Bronchus fibroblast of lung (primary cell): ENCODE measurements around the gene PPWD1. TPM values are rescaled to one million over a fixed set of nuclear protein-coding genes. Genes with fewer than 3 reads are reported as not detected.

Experiments
- total RNA-seq: library from RNA; depleted of rRNA; stranded (reverse); fragments of >200 nt; gene quantifications from 2 replicates; pipeline ENCODE4 v1.2.3, GENCODE V29; 2015

Gene PPWD1
- 15.1 and 20.8 TPM in 2 replicates for total RNA-seq

DNA sequence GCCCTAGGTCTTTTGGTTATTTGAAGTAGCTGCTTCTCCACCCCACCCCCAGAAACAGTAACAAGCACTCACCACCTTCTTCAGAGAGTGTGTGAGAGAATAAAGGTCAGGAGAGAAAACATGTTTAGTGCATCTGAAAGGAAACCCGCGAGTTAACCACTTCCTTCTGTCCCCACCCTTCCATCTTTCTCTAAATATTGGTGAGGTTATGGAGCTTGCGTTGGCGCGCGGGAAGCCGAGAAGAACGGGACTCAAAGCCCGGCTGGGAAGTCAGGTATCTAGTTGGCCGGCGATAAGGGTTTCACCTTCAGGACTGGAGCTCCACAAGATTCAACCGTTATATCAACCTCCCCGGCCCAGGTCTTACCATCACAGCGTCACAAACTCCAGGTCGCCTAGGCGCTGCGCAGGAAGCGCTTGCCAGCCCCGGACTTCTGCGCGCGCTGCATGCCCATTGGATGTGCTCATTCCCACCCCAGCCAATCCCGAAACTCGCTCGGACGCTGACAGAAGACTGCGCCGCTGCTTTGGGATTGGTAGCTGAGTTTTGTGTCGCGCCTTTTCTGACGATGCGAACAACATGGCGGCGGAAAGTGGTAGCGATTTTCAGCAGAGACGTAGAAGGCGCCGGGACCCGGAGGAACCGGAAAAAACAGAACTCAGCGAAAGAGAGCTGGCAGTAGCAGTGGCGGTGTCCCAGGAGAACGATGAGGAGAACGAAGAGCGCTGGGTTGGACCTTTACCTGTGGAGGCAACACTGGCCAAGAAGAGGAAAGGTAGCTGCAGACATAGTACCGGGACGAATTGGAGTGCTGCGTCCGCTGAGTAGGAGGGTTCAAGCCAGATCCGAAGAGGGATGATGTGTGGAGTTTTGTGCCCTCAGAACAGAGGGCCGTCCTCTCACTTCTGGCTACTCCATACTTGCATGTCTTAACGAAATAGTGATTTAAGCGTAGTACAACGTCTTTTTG lies at the start of gene PPWD1, which contains the start of gene CENPK:
TSS of gene PPWD1 (plus strand) at position 566 of the 971 bp plus-strand sequence. CDS start at position 581, 15 bp downstream.
TSS of gene CENPK (minus strand) at position 438 of the 971 bp plus-strand sequence. CDS start 8,261 bp downstream, outside the sequence.

DNA sequence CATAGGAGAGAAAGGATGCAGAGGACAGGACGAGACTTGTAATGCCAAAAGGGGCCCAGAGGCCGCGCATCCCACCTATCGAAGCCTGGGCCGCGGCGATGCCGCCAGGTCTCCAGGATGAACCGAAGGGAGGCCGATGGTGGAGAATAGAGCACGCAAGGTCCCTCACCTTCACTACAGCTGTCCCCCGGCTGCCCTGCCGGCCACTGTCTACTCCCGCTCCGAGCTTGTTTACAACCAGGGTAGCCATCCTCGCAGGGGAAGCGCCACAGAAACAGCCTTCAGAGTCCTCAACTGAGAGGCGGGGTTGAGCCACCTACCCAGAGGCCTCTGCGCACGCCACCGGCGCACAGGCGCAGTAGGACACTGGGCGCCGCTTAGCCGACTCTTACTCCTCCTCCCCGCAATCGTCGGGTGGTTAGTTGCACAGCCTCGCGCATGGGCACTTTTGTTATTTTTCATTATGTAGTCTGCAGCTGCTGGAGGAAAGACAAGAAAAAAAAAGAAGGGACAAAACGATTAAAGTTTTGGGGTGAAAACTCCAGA lies 61.0 kb downstream of the PPWD1 start, which contains the start of gene TRIM23:
TSS of gene TRIM23 (minus strand) at position 309 of the 546 bp plus-strand sequence. CDS start at position 250, 59 bp downstream.

DNA sequence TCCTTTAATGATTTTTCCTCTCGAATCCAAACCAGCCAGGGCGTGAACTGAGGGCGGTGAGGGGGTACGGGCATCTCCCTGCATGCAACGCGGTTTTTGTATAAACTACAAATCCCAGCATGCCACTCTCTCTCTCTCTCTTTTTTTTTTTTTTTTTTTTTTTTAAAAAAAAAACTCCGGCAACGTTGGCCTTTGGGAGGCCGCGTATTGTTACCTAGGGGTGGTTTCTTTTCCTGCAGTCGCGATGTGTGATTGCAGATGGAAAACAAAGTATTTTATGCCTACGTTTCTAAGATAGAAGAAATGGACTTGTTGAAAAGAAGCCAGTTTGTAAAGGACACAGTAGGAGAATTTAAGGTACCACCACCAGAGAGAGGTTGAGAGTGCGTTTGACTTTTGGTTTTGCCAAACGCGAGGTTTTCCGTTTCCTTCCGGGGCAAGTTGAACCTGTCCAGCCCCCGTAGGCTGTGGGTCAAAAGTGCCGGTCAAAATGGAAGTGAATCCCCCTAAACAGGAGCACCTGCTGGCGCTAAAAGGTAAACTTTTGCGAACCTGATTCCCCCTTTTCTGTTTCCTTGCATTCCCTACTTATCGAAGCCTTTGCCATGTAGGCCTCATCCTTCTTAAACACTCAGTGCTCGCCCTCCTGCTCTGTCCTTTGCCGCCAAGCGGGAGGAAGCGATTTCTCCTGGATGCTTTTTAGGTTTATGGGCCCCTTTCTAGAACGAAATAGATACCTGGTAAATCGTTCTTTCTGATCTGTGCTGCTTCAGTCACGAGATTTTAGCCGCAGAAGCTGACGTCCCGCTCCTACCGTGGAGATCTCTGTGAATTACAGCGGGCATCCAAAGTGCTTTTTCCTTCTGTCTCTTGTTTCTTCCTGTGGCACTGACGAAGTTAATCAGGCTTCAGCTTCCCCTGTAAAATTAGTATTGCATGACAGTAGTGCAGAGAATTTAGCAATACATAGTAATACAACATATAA lies 61.8 kb downstream of the PPWD1 start, which contains the start of the genes SHLD3 and TRAPPC13:
TSS of gene SHLD3 (plus strand) at position 457 of the 985 bp plus-strand sequence. CDS start 4,561 bp downstream, outside the sequence.
TSS of gene TRAPPC13 (plus strand) at position 457 of the 985 bp plus-strand sequence. CDS start at position 491, 34 bp downstream.

Other genes starting within 250 kb of the PPWD1 start
- gene ADAMTS6, start 81.4 kb upstream of the PPWD1 start, total RNA-seq, result 16.5 and 19.3 TPM in 2 replicates
- 16.1 and 22.7 TPM in 2 replicates for gene CENPK, start 128 bp upstream of the PPWD1 start, total RNA-seq
- 6.7 and 9.8 TPM in 2 replicates for gene TRIM23, start 61.0 kb downstream of the PPWD1 start, total RNA-seq
- 1.3 and 1.7 TPM in 2 replicates for gene SHLD3, start 61.7 kb downstream of the PPWD1 start, total RNA-seq
- 12.0 and 17.8 TPM in 2 replicates for gene TRAPPC13, start 61.7 kb downstream of the PPWD1 start, total RNA-seq
- gene SGTB, start 158.8 kb downstream of the PPWD1 start, total RNA-seq, result 9.2 and 9.8 TPM in 2 replicates
- gene NLN, start 158.9 kb downstream of the PPWD1 start, total RNA-seq, result 25.1 and 25.9 TPM in 2 replicates